ENCODE data around the gene CAPN13.

- TF ChIP-seq, protein P1, sequence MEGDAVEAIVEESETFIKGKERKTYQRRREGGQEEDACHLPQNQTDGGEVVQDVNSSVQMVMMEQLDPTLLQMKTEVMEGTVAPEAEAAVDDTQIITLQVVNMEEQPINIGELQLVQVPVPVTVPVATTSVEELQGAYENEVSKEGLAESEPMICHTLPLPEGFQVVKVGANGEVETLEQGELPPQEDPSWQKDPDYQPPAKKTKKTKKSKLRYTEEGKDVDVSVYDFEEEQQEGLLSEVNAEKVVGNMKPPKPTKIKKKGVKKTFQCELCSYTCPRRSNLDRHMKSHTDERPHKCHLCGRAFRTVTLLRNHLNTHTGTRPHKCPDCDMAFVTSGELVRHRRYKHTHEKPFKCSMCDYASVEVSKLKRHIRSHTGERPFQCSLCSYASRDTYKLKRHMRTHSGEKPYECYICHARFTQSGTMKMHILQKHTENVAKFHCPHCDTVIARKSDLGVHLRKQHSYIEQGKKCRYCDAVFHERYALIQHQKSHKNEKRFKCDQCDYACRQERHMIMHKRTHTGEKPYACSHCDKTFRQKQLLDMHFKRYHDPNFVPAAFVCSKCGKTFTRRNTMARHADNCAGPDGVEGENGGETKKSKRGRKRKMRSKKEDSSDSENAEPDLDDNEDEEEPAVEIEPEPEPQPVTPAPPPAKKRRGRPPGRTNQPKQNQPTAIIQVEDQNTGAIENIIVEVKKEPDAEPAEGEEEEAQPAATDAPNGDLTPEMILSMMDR (IDR thresholded peaks at IDR 0.05) = no peak
- TF ChIP-seq POLR2A (IDR thresholded peaks at IDR 0.05) = no peak
Observed at GRCh38 chr2:30686669-30687068, 120.6 kb downstream of the CAPN13 start.

Measured in Peyer's patch (tissue), 4 donors.